GM19328 (cell line): Measurements from ENCODE around the gene PRAMEF18.
"Not testable (repeated sequence)": the region's sequence is repeated elsewhere in the genome, so short reads cannot be mapped to it uniquely, and the experiment has no call there.

Experiments
- ATAC-seq: cut with Tn5 transposase; IDR thresholded peaks from one replicate; pipeline ENCODE4 v1.9.1; 2021; ENCODE audit warnings: mild to moderate bottlenecking, moderate library complexity; ENCODE audit not compliant: unreplicated experiment

PRAMEF18 gene, protein sequence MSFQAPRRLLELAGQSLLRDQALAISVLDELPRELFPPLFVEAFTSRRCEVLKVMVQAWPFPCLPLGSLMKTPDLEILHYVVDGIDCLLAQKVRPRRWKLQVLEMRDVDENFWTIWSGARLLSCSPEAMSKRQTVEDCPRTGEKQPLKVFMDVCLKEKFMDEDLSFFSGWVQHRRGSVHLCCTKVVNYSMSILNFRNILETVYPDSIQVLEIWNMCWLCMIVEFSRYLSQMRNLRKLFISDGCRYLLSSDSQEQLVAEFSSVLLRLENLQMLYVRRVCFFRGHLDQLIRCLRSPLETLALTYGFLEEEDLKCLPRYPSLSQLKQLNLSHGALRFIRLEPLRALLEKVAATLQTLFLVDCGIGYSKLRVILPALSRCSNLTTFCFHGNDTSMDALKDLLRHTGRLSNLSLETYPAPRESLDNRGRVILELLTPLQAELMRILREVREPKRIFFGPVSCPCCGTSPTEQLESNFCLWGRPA

DNA sequence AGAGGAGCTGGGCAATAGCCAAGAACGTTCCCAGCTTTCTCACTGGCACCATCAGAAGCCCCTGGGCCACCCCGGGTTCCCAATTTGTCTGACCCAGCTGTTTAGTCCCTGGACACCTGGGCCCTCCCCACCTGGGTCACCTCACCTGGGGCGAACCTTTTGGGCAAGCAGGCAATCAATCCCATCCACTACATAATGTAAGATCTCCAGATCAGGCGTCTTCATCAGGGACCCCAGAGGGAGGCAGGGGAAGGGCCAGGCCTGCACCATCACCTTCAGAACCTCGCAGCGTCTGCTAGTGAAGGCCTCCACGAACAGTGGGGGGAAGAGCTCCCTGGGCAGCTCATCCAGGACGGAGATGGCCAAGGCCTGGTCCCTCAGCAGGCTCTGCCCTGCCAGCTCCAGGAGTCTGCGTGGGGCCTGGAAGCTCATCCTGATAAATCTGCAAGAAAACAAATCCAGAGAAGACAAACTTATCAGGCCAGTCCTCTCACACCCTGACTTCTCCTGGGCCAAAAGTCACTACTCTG is at the start of gene PRAMEF18:
Gene PRAMEF18, minus strand, starts transcription at position 480 of the 530 bp plus-strand sequence. Its CDS starts 48 bp downstream, at position 432.
- ATAC-seq: not testable (repeated sequence)

GRCh38 chr1:13265124-13265523 is 39.2 kb upstream of the PRAMEF18 start:
- ATAC-seq: not testable (repeated sequence)

- ATAC-seq: not testable (repeated sequence)
These were observed 27.9 kb upstream of the PRAMEF18 start, which contains the start of gene PRAMEF5 for GRCh38 chr1:13253898-13254297. PRAMEF5 (plus strand) TSS chr1:13254198; CDS start chr1:13259269, 5,071 bp downstream.

DNA sequence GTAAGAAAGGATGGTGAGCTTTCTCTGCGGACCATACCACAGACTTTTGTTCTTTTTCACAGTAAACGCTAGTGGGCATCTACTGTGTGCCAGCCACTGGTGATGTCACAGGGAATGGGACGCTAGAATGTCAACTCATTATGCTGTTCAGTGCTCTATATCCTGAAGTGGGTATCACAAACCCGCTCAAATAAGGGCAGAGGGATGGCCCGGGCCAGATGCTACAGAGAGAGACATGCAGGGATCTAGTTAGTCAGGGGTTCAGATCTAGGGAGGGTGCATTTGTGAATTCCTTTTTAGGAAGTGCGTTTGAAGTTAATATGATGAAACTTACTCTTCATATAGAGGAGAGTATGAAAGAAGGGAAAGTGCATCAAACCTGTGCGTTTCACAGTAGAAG is 21.2 kb upstream of the PRAMEF18 start:
- not testable (repeated sequence) for ATAC-seq

GRCh38 chr1:13246554-13246871 is 20.6 kb upstream of the PRAMEF18 start:
- not testable (repeated sequence) for ATAC-seq

DNA sequence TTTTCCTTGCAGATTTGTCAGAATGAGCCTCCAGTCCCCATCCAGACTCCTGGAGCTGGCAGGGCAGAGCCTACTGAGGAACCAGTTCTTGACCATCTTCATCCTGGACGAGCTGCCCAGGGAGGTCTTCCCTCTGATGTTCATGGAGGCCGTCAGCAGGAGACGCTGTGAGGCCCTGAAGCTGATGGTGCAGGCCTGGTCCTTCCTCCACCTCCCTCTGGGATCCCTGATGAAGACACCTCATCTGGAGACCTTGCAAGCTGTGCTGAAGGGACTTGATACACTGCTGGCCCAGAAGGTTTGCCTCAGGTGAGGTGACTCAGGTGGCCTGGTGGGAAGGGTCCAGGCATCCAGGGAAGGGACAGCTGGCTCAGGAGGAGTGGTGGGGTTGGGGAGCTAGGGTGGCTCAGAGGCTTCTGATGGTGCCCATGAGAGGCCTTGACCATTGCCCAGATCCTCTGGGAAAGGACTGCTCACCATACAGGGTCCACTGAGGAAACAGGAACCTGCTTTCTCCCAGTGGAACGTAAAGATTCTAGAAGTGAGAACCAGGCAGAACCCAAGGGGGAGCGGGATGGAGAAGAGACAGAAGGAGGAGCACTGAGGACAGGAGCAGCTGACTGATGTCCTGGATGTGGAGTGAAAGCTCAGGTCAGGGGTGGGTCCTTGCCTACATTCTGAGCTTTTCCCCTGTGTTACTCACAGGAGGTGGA is 20.0 kb upstream of the PRAMEF18 start:
- ATAC-seq: not testable (repeated sequence)

DNA sequence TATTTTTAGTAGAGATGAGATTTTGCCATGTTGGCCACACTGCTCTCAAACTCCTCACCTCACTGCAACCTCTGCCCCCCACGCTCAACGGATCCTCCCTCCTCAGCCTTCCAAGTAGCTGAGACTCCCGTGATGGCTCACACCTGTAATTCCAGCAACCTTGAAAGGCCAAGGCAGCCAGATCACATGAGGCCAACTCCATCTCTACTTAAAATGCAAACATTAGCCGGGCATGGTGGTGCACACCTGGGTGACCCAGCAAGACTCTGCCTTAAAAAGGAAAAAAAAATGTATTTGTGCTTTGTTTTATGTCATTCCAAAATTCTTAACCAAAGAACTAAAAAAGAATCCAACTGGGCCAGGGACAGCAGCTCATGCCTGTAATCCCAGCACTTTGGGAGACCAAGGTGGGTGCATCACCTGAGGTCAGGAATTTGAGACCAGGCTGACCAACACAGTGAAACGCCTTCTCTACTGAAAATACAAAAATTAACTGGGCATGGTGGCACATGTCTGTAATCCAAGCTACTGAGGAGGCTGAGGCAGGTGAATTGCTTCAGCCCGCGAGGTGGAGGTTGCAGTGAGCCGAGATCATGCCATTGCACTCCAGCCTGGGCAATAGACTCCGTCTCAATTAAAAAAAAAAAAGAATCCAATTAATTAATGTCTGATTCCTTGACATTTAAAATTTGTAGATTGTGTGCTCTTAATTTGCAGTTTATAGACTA is 17.7 kb upstream of the PRAMEF18 start:
- not testable (repeated sequence) for ATAC-seq

- not testable (repeated sequence) for ATAC-seq
These were observed 13.7 kb upstream of the PRAMEF18 start for GRCh38 chr1:13239633-13240032.

- not testable (repeated sequence) for ATAC-seq
These were observed 11.6 kb upstream of the PRAMEF18 start for GRCh38 chr1:13237572-13237971.

- not testable (repeated sequence) for ATAC-seq
These were observed 8.1 kb upstream of the PRAMEF18 start for GRCh38 chr1:13234057-13234456.

- not testable (repeated sequence) for ATAC-seq
These were observed 6.1 kb upstream of the PRAMEF18 start for GRCh38 chr1:13232056-13232455.

DNA sequence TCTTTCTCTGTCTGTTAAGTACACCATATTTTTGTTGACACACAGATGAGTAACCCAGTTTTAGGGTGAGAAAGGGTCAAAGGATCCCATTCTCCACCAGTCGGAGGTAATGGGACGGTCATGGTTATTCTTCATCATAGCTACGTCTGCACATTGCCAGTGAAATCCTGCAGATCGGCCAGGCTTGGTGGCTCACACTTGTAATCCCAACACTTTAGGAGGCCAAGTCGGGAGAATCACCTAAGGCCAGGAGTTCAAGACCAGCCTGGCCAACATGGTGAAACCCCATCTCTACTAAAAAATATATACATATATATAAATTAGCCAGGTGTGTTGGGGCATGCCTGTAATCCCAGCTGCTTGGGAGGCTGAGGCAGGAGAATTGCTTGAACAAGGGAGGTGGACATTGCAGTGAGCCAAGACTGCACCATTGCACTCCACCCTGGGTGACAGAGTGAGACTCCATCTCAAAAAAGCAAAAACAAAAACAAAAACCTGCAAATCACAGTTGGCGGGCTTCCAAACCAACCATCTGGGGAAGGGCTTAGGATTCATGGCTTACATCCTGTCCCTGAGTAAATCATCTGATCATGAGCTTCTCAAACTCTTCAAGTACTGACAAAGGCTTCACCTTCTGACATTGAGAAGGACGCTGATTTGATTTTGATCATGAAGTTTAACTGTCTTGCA is 5.3 kb upstream of the PRAMEF18 start:
- not testable (repeated sequence) for ATAC-seq

DNA sequence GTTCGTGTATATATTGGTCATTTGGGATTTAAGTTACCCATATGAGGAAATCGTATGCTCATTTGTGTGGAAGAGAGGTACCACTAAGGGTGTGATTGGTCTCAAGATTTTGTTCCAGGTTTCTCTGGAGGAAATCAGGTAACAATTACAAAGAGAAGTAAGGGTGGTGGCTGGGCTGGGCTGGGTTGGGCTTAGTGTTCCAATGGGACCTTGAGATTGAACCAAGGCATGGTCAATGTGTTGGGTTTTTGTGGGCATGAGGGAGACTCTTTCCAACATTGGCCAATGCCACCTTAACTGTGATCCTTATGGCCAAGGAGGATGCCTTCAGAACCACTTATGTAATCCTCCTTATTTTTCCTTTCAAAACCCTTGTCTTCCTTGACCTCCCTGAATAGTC is 4.6 kb upstream of the PRAMEF18 start:
- not testable (repeated sequence) for ATAC-seq

DNA sequence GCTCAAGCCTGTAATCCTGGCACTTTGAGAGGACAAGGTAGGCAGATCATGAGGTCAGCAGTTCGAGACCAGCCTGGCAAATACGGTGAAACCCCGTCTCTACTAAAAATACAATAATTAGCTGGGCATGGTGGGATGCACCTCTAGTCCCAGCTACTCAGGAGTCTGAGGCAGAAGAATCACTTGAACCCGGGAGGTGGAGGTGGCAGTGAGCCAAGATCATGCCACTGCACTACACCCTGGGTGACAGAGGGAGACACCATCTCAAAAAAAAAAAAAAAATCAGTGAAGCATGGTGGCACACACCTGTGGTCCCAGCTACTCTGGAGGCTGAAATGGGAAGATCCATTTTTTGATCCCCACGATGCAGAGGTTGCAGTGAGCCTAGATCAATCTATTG is 4.1 kb upstream of the PRAMEF18 start:
- ATAC-seq: not testable (repeated sequence)

DNA sequence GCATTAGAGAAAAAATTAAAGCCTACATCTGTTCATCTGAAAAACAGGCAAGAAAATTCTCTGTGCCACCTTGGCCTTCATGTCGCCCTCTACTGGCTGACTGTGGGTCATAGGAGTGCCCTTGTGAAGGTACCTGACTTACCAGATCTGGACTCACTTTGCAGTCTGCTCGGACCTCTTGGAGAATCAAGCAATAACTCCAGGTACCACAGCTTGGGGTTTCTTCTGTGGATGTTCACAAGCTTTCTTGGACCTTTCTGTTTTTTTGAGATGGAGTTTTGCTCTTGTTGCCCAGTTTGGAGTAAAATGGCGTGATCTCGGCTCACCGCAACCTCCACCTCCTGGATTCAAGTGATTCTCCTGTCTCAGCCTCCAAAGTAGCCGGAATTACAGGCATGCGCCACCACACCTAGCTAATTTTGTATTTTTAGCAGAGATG is 2.4 kb upstream of the PRAMEF18 start:
- ATAC-seq: no peak

DNA sequence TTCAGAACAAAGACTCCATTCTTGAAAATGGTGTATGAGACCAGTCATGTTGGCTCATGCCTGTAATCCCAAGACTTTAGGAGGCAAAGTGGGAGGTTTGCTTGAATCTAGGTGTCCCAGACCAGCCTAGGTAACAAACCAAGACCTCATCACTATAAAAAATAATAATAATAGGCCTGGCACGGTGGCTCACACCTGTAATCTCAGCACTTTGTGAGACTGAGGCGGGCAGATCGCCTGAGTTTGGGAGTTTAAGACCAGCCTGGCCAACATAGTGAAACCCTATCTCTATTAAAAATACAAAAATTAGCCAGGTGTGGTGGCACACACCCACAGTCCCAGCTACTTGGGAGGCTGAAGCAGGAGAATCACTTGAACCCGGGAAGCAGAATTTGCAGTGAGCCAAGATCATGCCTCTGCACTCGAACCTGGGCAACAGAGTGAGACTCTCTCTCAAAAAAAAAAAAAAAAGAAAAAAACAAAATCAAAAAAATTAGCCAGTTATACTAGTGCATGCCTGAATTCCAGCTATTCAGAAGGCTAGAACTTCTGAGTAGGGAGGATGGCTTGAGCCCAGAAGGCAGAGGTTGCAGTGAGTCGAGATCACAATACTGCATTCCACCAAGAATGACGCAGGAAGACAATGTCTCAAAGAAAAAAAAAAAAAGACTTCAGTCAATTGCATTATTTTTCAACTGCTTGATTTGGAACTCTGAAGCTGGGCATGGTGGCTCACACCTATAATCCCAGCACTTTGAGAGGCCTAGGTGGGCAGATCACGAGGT is 1.5 kb upstream of the PRAMEF18 start:
- ATAC-seq: not testable (repeated sequence)

GRCh38 chr1:13224480-13225060 is 1.4 kb downstream of the PRAMEF18 start:
- ATAC-seq: no peak

GRCh38 chr1:13222788-13223187 is 3.2 kb downstream of the PRAMEF18 start:
- not testable (repeated sequence) for ATAC-seq

DNA sequence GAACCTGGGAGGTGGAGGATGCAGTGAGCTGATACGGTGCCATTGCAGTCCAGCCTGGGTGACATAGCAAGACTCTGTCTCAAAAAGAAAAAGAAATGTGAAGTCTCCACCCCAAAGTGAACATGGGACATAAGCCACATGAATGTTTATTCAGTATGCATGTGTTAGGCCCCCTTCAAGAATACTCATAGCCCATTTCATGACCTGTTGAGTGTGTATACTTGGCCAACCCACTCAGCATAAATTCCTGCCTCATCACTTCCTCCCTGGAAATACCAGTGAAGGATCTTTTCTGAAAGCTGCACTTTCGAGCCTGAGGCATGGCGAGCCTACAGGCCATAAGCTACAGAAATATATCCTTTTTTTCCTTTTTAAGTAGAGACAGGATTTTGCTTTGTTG is 6.8 kb downstream of the PRAMEF18 start:
- not testable (repeated sequence) for ATAC-seq
